Measurements from ENCODE around the gene RNU2-1. TPM values are rescaled to one million over a fixed set of nuclear protein-coding genes. Genes with fewer than 3 reads are reported as not detected.

RNU2-1 gene
- not detected in 2 replicates for total RNA-seq

DNA sequence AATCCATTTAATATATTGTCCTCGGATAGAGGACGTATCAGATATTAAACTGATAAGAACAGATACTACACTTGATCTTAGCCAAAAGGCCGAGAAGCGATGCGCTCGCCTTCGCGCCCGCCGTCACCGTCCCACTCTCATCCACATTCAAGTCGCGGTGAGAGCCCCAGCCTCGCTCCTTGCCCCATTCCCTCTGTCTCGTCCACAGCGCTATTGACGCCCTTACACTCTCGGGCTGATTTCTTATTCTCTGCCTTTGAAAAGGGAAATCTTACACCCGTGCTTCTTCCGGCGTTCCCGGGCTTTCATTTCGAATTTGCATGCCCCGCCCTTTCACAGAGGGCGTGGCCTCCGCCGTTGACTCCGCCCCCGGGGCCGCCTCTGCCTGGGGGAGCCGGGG is at the start of gene RNU2-1:
Gene RNU2-1 (minus strand): TSS at position 101 of the 400 bp plus-strand sequence.

DNA sequence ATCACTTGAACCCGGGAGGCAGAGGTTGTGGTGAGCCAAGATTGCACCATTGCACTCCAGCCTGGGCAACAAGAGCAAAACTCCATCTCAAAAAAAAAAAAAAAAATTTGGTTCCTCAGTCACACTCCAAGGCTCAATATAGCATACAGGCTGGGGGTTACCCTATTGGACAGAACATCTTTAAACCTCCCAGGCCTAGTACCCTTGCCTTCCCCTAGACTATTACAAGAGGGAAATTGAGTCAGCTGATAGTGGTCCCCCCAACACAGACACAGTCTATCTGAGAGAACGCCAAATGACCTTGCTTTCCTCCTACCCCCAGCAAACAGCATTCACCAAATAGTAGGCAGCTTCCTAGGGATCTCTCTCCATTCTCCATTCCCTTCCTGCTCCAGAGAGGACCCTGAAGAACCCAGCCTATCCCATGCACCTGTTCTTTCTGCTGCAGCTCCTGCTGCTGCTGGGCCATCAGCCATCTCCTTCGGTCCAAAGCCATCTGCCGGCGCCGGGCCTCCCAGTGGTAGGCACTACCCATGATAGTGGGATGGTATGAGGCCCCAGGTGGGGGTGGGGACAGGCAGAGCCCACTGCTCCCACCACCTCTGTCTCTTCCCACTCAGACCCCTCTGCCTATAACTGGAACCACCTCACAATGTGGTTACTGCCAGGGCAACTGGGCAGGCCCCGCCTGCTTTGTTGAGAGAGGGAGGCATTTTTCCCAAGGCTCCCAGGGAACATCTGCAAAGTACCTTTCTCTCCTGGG is 5.6 kb downstream of the RNU2-1 start, which contains the start of gene CCDC200:
Gene CCDC200 (minus strand): TSS at position 604 of the 763 bp plus-strand sequence. CDS start 69 bp downstream, at position 535.

DNA sequence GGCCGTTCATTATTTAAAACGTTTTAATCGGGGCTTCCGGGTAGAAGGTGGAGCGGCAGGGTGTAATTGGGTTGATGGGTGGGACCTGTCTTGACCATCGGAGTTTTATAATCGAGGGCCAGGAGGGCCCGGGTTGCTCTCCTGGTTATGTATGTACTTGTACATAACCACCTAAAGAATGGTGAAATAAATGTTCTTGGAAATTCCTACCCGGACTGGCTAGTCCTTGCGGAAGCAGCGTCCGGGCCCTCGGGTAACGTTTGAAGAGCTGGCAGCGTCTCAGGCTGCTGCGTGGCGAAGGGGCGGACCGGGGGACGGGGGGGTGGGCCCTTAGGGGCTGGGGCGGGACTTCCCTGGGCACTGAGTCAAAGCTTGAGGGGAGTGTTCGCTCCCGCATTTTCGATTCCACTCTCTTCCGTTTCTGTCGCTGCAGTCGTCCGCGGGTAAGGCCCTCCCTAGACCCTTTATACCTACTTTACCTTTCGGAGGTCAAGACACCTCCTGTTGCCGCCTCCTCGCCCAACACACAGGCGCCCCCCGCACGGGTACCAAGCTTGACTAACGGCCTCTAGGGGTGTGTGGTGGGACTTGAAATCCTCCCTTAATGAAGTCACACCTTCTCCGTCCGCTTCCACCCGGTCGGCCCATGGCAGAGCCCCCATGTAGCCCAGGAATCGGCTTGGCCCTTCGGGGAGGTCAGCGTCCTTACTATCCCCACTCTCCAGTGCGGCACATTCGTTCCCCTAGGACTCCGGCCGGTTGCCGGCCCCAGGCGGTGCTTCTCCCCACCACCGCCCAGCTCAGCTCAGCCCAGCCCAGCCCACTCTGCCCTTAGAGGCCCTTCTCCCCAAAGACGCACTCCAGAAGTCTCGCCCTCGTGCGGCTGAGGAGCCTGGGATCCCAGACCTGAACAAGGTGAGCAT is 22.0 kb downstream of the RNU2-1 start, which contains the start of gene TMEM106A:
Gene TMEM106A (plus strand): TSS at position 396 of the 923 bp plus-strand sequence. CDS start 1,167 bp downstream, outside the sequence.

Other genes with a start within 250 kb of the RNU2-1 start
- gene RPL27, start 235.6 kb downstream of the RNU2-1 start, total RNA-seq: 928 and 1,618 TPM in 2 replicates
- 15.3 and 91.0 TPM in 2 replicates for gene IFI35, start 227.2 kb downstream of the RNU2-1 start, total RNA-seq
- 160 and 194 TPM in 2 replicates for gene VAT1, start 211.6 kb downstream of the RNU2-1 start, total RNA-seq
- gene RND2, start 208.7 kb downstream of the RNU2-1 start, total RNA-seq: under 0.01 and 0.46 TPM in 2 replicates
- 14.6 and 26.3 TPM in 2 replicates for gene BRCA1, start 108.6 kb downstream of the RNU2-1 start, total RNA-seq
- gene NBR1, start 62.8 kb downstream of the RNU2-1 start, total RNA-seq: 87.1 and 103 TPM in 2 replicates
- 1.9 and 2.9 TPM in 2 replicates for gene TMEM106A, start 22.1 kb downstream of the RNU2-1 start, total RNA-seq
- gene CCDC200, start 5.4 kb downstream of the RNU2-1 start, total RNA-seq: not detected in 2 replicates
- gene ARL4D, start 165.0 kb upstream of the RNU2-1 start, total RNA-seq: 4.2 and 5.8 TPM in 2 replicates
- gene DHX8, start 250.0 kb upstream of the RNU2-1 start, total RNA-seq: 37.0 and 40.7 TPM in 2 replicates